CD14-positive monocyte (primary cell): ENCODE results near the gene PBX3. TPM values are rescaled to one million over a fixed set of nuclear protein-coding genes. Genes with fewer than 3 reads are reported as not detected.

Experiments
- DNase-seq, 3 donors: peaks; one replicate each; pipeline ENCODE4 v3.0.0-alpha.2; 2011 to 2022
- H2AFZ ChIP-seq: 2 replicates; pipeline ENCODE4 v1.6.0; 2012; ENCODE audit warnings: mild to moderate bottlenecking, low read depth, low read length, inconsistent platforms; ENCODE audit not compliant: insufficient read depth, poor library complexity, severe bottlenecking
- H3K27ac ChIP-seq, 2 donors: 1 replicate in 1 of 2; 2 replicates in 1 of 2; pipeline ENCODE4 v1.5.1; 2012 to 2013; ENCODE audit warnings: low read length in 2 of 2, control low read depth in 1 of 2, inconsistent platforms in 1 of 2, low read depth in 1 of 2, mild to moderate bottlenecking in 1 of 2
- H3K27me3 ChIP-seq, 2 donors: one replicate each; pipeline versions ENCODE4 v1.6.0 to v1.6.1; 2011 to 2013; ENCODE audit warnings: low read length in 2 of 2; ENCODE audit not compliant: control insufficient read depth in 2 of 2, insufficient read depth in 2 of 2
- H3K36me3 ChIP-seq, 2 donors: replicated peaks in 1 of 2; 1 replicate in 1 of 2; 2 replicates in 1 of 2; pipeline versions ENCODE4 v1.5.1 to v1.6.1; 2012 to 2013; ENCODE audit warnings: low read length in 2 of 2, control low read depth in 1 of 2, inconsistent platforms in 1 of 2, mild to moderate bottlenecking in 1 of 2; ENCODE audit not compliant: insufficient read depth in 2 of 2, control insufficient read depth in 1 of 2
- H3K4me1 ChIP-seq, 2 donors: 1 replicate in 1 of 2; 2 replicates in 1 of 2; pipeline versions ENCODE4 v1.5.1 to v1.6.1; 2012 to 2013; ENCODE audit warnings: low read length in 2 of 2, control low read depth in 1 of 2, inconsistent platforms in 1 of 2, mild to moderate bottlenecking in 1 of 2, moderate library complexity in 1 of 2; ENCODE audit not compliant: insufficient read depth in 2 of 2, control insufficient read depth in 1 of 2
- H3K4me2 ChIP-seq: replicated peaks from 2 replicates; pipeline ENCODE3; 2012; ENCODE audit warnings: low read length, moderate library complexity, mild to moderate bottlenecking; ENCODE audit not compliant: poor library complexity, severe bottlenecking; ENCODE audit errors: extremely low read depth
- H3K4me3 ChIP-seq, 3 experiments: fragments of 200-600 bp in 1 of 3; sonication (generic) in 1 of 3; replicated peaks in 1 of 3; 1 replicate in 2 of 3; 2 replicates in 1 of 3; pipeline ENCODE4 v1.5.1; 2011 to 2013; ENCODE audit warnings: low read length in 3 of 3, mild to moderate bottlenecking in 3 of 3, control low read depth in 2 of 3, low read depth in 2 of 3, inconsistent platforms in 1 of 3, moderate library complexity in 1 of 3
- H3K79me2 ChIP-seq: 2 replicates; pipeline ENCODE4 v1.6.0; 2012; ENCODE audit warnings: mild to moderate bottlenecking, control low read depth, inconsistent platforms, low read length, moderate library complexity; ENCODE audit not compliant: insufficient read depth
- H3K9ac ChIP-seq: 2 replicates; pipeline ENCODE4 v1.6.0; 2017; ENCODE audit warnings: low read length, mild to moderate bottlenecking; ENCODE audit not compliant: insufficient read depth, poor library complexity, severe bottlenecking
- H3K9me3 ChIP-seq, 2 donors: replicated peaks in 1 of 2; 1 replicate in 1 of 2; 2 replicates in 1 of 2; pipeline versions ENCODE4 v1.5.1 to v1.6.1; 2012 to 2013; ENCODE audit warnings: low read length in 2 of 2, control low read depth in 1 of 2; ENCODE audit not compliant: control insufficient read depth in 1 of 2, insufficient read depth in 1 of 2
- H4K20me1 ChIP-seq: 2 replicates; pipeline ENCODE4 v1.6.0; 2012; ENCODE audit warnings: mild to moderate bottlenecking, low read length, control low read depth, moderate library complexity; ENCODE audit not compliant: insufficient read depth
- H3K27ac Mint-ChIP-seq, 7 donors: one replicate each; pipeline ENCODE4 v1.8.0; 2020; ENCODE audit warnings: mild to moderate bottlenecking in 7 of 7, mixed read lengths in 7 of 7, moderate library complexity in 6 of 7, inconsistent platforms in 2 of 7
- H3K27me3 Mint-ChIP-seq, 3 donors: one replicate each; pipeline ENCODE4 v1.8.0; 2021 to 2022; ENCODE audit warnings: low read depth in 3 of 3, mild to moderate bottlenecking in 3 of 3, mixed read lengths in 3 of 3, moderate library complexity in 3 of 3, inconsistent platforms in 1 of 3
- H3K36me3 Mint-ChIP-seq, 2 donors: one replicate each; pipeline ENCODE4 v1.8.0; 2020; ENCODE audit warnings: mixed read lengths in 2 of 2, inconsistent platforms in 1 of 2, mild to moderate bottlenecking in 1 of 2
- H3K4me1 Mint-ChIP-seq: one replicate; pipeline ENCODE4 v1.8.0; 2020; ENCODE audit warnings: mild to moderate bottlenecking, mixed read lengths
- H3K4me3 Mint-ChIP-seq, 2 donors: one replicate each; pipeline ENCODE4 v1.8.0; 2020; ENCODE audit warnings: mild to moderate bottlenecking in 2 of 2, mixed read lengths in 2 of 2, moderate library complexity in 1 of 2
- H3K9me3 Mint-ChIP-seq, 7 donors: one replicate each; pipeline ENCODE4 v1.8.0; 2020 to 2022; ENCODE audit warnings: mixed read lengths in 7 of 7, mild to moderate bottlenecking in 6 of 7, moderate library complexity in 6 of 7, inconsistent platforms in 2 of 7
- CTCF ChIP-seq: fragments of 200-600 bp; IDR thresholded peaks from one replicate; pipeline ENCODE4 v1.8.0; 2022; ENCODE audit warnings: antibody characterized with exemption, mild to moderate bottlenecking
- WGBS: methylation state at CpG from one replicate; pipeline ENCODE4 v1.1.5; 2013; ENCODE audit warnings: missing lambda C conversion rate; ENCODE audit not compliant: insufficient coverage; 5-methylcytosine and 5-hydroxymethylcytosine counted together
- intact Hi-C, 2 donors: fragments of 100-400 bp; cut with micrococcal nuclease; formaldehyde crosslinking; loops; one replicate each; pipeline versions ENCODE4 v1.15.0 to v1.15.1; 2023
- polyA plus RNA-seq, 3 donors: library from polyadenylated mRNA; depleted of rRNA in 1 of 3; unstranded in 2 of 3; stranded (reverse) in 1 of 3; fragments of 300-500 nt in 2 of 3; fragments of >200 nt in 1 of 3; fragmentation: Illumina TruSeq in 2 of 3; gene quantifications; 1 replicate in 2 of 3; 2 replicates in 1 of 3; pipeline ENCODE4 v1.2.3, GENCODE V29; 2012 to 2021

Gene PBX3
- polyA plus RNA-seq, 3 donors, result 6.6 to 22.7 (median 7.1) TPM

- no peak overlapping the region for H3K4me2 ChIP-seq
- no peaks in the 10 kb centered on the region for H3K4me1 ChIP-seq
- intact Hi-C loops, result no loop called here
- H3K9me3 Mint-ChIP-seq, result peaks cover 0 to 1% (median 0%) of the 10 kb centered on the region in 7 donors
- peaks cover 0 to 8% of the 10 kb centered on the region in 2 donors for H3K36me3 ChIP-seq
- H3K9ac ChIP-seq, result no peak overlapping the region
- no peak overlapping the region for H3K4me3 Mint-ChIP-seq
- H3K79me2 ChIP-seq, result no peaks in the 10 kb centered on the region
- H3K4me1 Mint-ChIP-seq, result no peaks in the 10 kb centered on the region
- H4K20me1 ChIP-seq, result no peaks in the 10 kb centered on the region
- DNase-seq, result no peak
- no peaks in the 10 kb centered on the region for H3K27me3 ChIP-seq
- no peaks in the 10 kb centered on the region for H3K27me3 Mint-ChIP-seq
- no peak overlapping the region for H3K27ac Mint-ChIP-seq
- H3K36me3 Mint-ChIP-seq, result peaks cover 8 to 13% of the 10 kb centered on the region in 2 donors
- H2AFZ ChIP-seq, result no peak overlapping the region
- H3K4me3 ChIP-seq, result no peak overlapping the region
- no peak for TF ChIP-seq CTCF
- no peak overlapping the region for H3K27ac ChIP-seq
- no peaks in the 10 kb centered on the region for H3K9me3 ChIP-seq
- 100% methylated on average over 1 of the region's 2 CpGs for WGBS
Observed at GRCh38 chr9:125805057-125805456, 57.9 kb downstream of the PBX3 start.

DNA sequence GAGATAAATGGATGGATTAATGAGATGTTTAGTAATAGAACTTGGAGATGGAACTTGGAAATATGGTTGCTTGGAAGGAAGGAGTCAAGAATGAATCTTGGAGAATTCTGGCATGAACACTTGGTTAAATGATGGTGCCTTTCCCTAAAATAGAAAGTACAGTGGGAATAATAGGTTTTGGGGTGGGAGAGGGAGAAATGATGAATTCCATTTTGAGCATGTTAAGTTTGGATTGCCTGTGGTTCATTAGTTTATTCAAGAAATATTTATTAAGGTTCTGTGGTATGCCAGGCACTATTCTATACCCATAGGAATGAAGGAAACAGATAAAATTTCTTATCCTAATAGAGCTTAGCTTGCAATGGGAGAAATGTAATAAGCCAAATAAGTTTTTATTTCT, 58.4 kb downstream of the PBX3 start:
- no peak for TF ChIP-seq CTCF
- Mint-ChIP-seq H3K4me3 (no peak overlapping the region), H3K36me3 (peaks cover 10 to 16% of the 10 kb centered on the region in 2 donors), H3K9me3 (peaks cover 0 to 1% (median 0%) of the 10 kb centered on the region in 7 donors), H3K27me3 (no peaks in the 10 kb centered on the region), H3K27ac (no peak overlapping the region), H3K4me1 (no peaks in the 10 kb centered on the region)
- Histone ChIP-seq H3K4me3 (no peak overlapping the region), H3K27ac (no peak overlapping the region), H3K9me3 (no peaks in the 10 kb centered on the region), H4K20me1 (no peaks in the 10 kb centered on the region), H3K9ac (no peak overlapping the region), H2AFZ (no peak overlapping the region), H3K79me2 (no peaks in the 10 kb centered on the region), H3K4me2 (no peak overlapping the region), H3K4me1 (no peaks in the 10 kb centered on the region), H3K36me3 (peaks cover 0 to 8% of the 10 kb centered on the region in 2 donors), H3K27me3 (no peaks in the 10 kb centered on the region)
- intact Hi-C loops, result no loop called here
- DNase-seq, result no peak
